Measurements from ENCODE around the gene PRLR. TPM values are rescaled to one million over a fixed set of nuclear protein-coding genes. Genes with fewer than 3 reads are reported as not detected.
"Not testable (repeated sequence)": the region's sequence is repeated elsewhere in the genome, so short reads cannot be mapped to it uniquely, and the experiment has no call there.

The PRLR gene
- total RNA-seq, 4 donors from 2014 or later: 0.10 to 0.65 (median 0.39) TPM

GRCh38 chr5:35194635-35195471, 35.4 kb downstream of the PRLR start:
- no peak for TF ChIP-seq CTCF (IDR thresholded peaks at IDR 0.05 in 4 of 5, conservative IDR thresholded peaks at IDR 0.05 in 1 of 5)
- no peak for TF ChIP-seq POLR2A (IDR thresholded peaks at IDR 0.05)
- H3K27me3 ChIP-seq: no peaks in the 10 kb centered on the region
- ATAC-seq (no peak), DNase-seq (no peak)
- H3K4me1 ChIP-seq: no peaks in the 10 kb centered on the region
- in situ Hi-C loops (cut with MboI; ENCODE audit: low sequenced_read_pairs in 4 of 4) (no loop called here), intact Hi-C loops (cut with DNase I; ENCODE audit: low total_unique reads) (no loop called here)
- no peaks in the 10 kb centered on the region for H3K9me3 ChIP-seq
- H3K27ac ChIP-seq: no peak overlapping the region
- H3K4me3 ChIP-seq: no peak overlapping the region
- no peaks in the 10 kb centered on the region for H3K36me3 ChIP-seq

GRCh38 chr5:35192506-35192905, 37.8 kb downstream of the PRLR start:
- Histone ChIP-seq H3K4me3 (no peak overlapping the region), H3K36me3 (no peaks in the 10 kb centered on the region), H3K9me3 (no peaks in the 10 kb centered on the region), H3K27ac (no peak overlapping the region), H3K4me1 (no peaks in the 10 kb centered on the region), H3K27me3 (no peaks in the 10 kb centered on the region)
- intact Hi-C loops (cut with DNase I; ENCODE audit: low total_unique reads) (no loop called here), in situ Hi-C loops (cut with MboI; ENCODE audit: low sequenced_read_pairs in 4 of 4) (no loop called here)
- DNase-seq (no peak), ATAC-seq (no peak)
- TF ChIP-seq CTCF (IDR thresholded peaks at IDR 0.05 in 4 of 5, conservative IDR thresholded peaks at IDR 0.05 in 1 of 5) (no peak), POLR2A (IDR thresholded peaks at IDR 0.05) (no peak)

GRCh38 chr5:35189801-35190200, 40.5 kb downstream of the PRLR start:
- H3K4me1 ChIP-seq; H3K27me3 ChIP-seq; ATAC-seq; H3K27ac ChIP-seq; in situ Hi-C loops (cut with MboI; ENCODE audit: low sequenced_read_pairs in 4 of 4); DNase-seq; intact Hi-C loops (cut with DNase I; ENCODE audit: low total_unique reads); H3K36me3 ChIP-seq; H3K4me3 ChIP-seq; H3K9me3 ChIP-seq: not testable (repeated sequence)

GRCh38 chr5:35188031-35188457, 42.2 kb downstream of the PRLR start:
- intact Hi-C loops (cut with DNase I; ENCODE audit: low total_unique reads): no loop called here
- Histone ChIP-seq H3K27me3 (no peaks in the 10 kb centered on the region), H3K36me3 (no peaks in the 10 kb centered on the region), H3K4me1 (no peaks in the 10 kb centered on the region), H3K9me3 (no peaks in the 10 kb centered on the region), H3K27ac (no peak overlapping the region), H3K4me3 (no peak overlapping the region)
- DNase-seq (no peak), ATAC-seq (no peak)
- in situ Hi-C loops (cut with MboI; ENCODE audit: low sequenced_read_pairs in 4 of 4): no loop called here
- no peak for TF ChIP-seq POLR2A (IDR thresholded peaks at IDR 0.05)
- TF ChIP-seq CTCF (IDR thresholded peaks at IDR 0.05 in 4 of 5, conservative IDR thresholded peaks at IDR 0.05 in 1 of 5): no peak

- ATAC-seq; intact Hi-C loops (cut with DNase I; ENCODE audit: low total_unique reads); H3K27ac ChIP-seq; H3K4me3 ChIP-seq; DNase-seq; in situ Hi-C loops (cut with MboI; ENCODE audit: low sequenced_read_pairs in 4 of 4); H3K4me1 ChIP-seq; H3K27me3 ChIP-seq; H3K9me3 ChIP-seq; H3K36me3 ChIP-seq: not testable (repeated sequence)
These were observed 42.7 kb downstream of the PRLR start for GRCh38 chr5:35187621-35188020.

Data from gastrocnemius medialis (tissue), 4 donors.